WTC11 (cell line): ENCODE results near the gene SETD4. TPM values are rescaled to one million over a fixed set of nuclear protein-coding genes. Genes with fewer than 3 reads are reported as not detected.
A peak's percentile ranks its signal among the peaks of the same experiment; 100 is the strongest.
"Not testable (repeated sequence)": the region's sequence is repeated elsewhere in the genome, so short reads cannot be mapped to it uniquely, and the experiment has no call there.

ENCODE experiments used
- ATAC-seq: fragments of 200-7000 bp; cut with Tn5 transposase; 2 replicates; pipeline ENCODE4 v1.10.0; 2021; ENCODE audit warnings: mild to moderate bottlenecking, moderate library complexity
- CTCF ChIA-PET: fragments of 300-600 bp; sonication (Branson Sonifier 250); formaldehyde crosslinking; loops from one replicate; lab custom pipeline; 2021; ENCODE audit warnings: antibody characterized with exemption; lab: Charles Lee
- POLR2A ChIA-PET: fragments of 350-600 bp; sonication (Branson Sonifier 250); formaldehyde crosslinking; loops from one replicate; lab custom pipeline; 2021; ENCODE audit warnings: antibody characterized with exemption; lab: Charles Lee
- DNase-seq: peaks from one replicate; pipeline ENCODE4 v3.0.0; 2021; ENCODE audit warnings: low spot score
- H3K27ac Mint-ChIP-seq: 2 replicates; pipeline ENCODE4 v1.8.0; 2021; ENCODE audit warnings: mixed read lengths
- H3K27me3 Mint-ChIP-seq: 2 replicates; pipeline ENCODE4 v1.8.0; 2021; ENCODE audit warnings: low read depth, mild to moderate bottlenecking, moderate library complexity, mixed read lengths
- H3K36me3 Mint-ChIP-seq: 2 replicates; pipeline ENCODE4 v1.8.0; 2021; ENCODE audit warnings: mixed read lengths
- H3K4me1 Mint-ChIP-seq: 2 replicates; pipeline ENCODE4 v1.8.0; 2022; ENCODE audit warnings: mixed read lengths
- H3K4me3 Mint-ChIP-seq: 2 replicates; pipeline ENCODE4 v1.8.0; 2021; ENCODE audit warnings: mild to moderate bottlenecking, moderate library complexity, mixed read lengths
- H3K9me3 Mint-ChIP-seq: 2 replicates; pipeline ENCODE4 v1.8.0; 2021; ENCODE audit warnings: mixed read lengths
- CREM ChIP-seq: sonication (generic); formaldehyde crosslinking; IDR thresholded peaks from 2 replicates; pipeline ENCODE4 v1.8.1; 2022; ENCODE audit warnings: mild to moderate bottlenecking, missing genetic modification reagents, moderate library complexity
- CTCF ChIP-seq: fragments of 200-600 bp; IDR thresholded peaks from 2 replicates; pipeline ENCODE4 v1.8.0; 2022; ENCODE audit warnings: antibody characterized with exemption
- EMX1 ChIP-seq: fragments of 250-450 bp; sonication (Bioruptor Pico); IDR thresholded peaks from 2 replicates; pipeline ENCODE4 v1.8.0; 2021; ENCODE audit warnings: mild to moderate bottlenecking
- HMGA2 ChIP-seq: fragments of 250-450 bp; sonication (Bioruptor Pico); IDR thresholded peaks from 2 replicates; pipeline ENCODE4 v1.4.0; 2021; ENCODE audit warnings: mild to moderate bottlenecking, moderate library complexity
- IRF2 ChIP-seq: sonication (generic); formaldehyde crosslinking; IDR thresholded peaks from 2 replicates; pipeline ENCODE4 v1.8.0; 2022; ENCODE audit warnings: low read depth, missing genetic modification reagents, borderline replicate concordance
- NFE2L1 ChIP-seq: sonication (generic); formaldehyde crosslinking; IDR thresholded peaks from 2 replicates; pipeline ENCODE4 v1.8.1; 2023; ENCODE audit warnings: missing genetic modification reagents
- NFYB ChIP-seq: sonication (generic); formaldehyde crosslinking; conservative IDR thresholded peaks from 2 replicates; pipeline ENCODE4 v1.8.0; 2022; ENCODE audit warnings: low read depth, missing genetic modification reagents
- NR1H2 ChIP-seq: sonication (generic); formaldehyde crosslinking; IDR thresholded peaks from 2 replicates; pipeline ENCODE4 v1.9.0; 2021; ENCODE audit warnings: mild to moderate bottlenecking, moderate library complexity, missing genetic modification reagents
- PREB ChIP-seq: sonication (generic); formaldehyde crosslinking; IDR thresholded peaks from 2 replicates; pipeline ENCODE4 v1.8.1; 2022; ENCODE audit warnings: mild to moderate bottlenecking, missing genetic modification reagents, moderate library complexity, borderline replicate concordance
- RELA ChIP-seq: sonication (generic); formaldehyde crosslinking; IDR thresholded peaks from 2 replicates; pipeline ENCODE4 v1.8.1; 2022; ENCODE audit warnings: missing genetic modification reagents, mild to moderate bottlenecking, borderline replicate concordance
- STAT6 ChIP-seq: sonication (generic); formaldehyde crosslinking; conservative IDR thresholded peaks from 2 replicates; pipeline ENCODE4 v1.8.1; 2023; ENCODE audit warnings: mild to moderate bottlenecking, low read depth, missing genetic modification reagents, moderate library complexity
- ZBTB43 ChIP-seq: sonication (generic); formaldehyde crosslinking; IDR thresholded peaks from 2 replicates; pipeline ENCODE4 v1.8.1; 2023; ENCODE audit warnings: mild to moderate bottlenecking, missing genetic modification reagents
- ZNF138 ChIP-seq: sonication (generic); formaldehyde crosslinking; conservative IDR thresholded peaks from 2 replicates; pipeline ENCODE4 v1.8.1; 2022; ENCODE audit warnings: mild to moderate bottlenecking, moderate library complexity, missing genetic modification reagents
- ZNF425 ChIP-seq: fragments of 250-450 bp; sonication (Bioruptor Pico); conservative IDR thresholded peaks from 2 replicates; pipeline ENCODE4 v1.9.0; 2021; ENCODE audit warnings: mild to moderate bottlenecking
- total RNA-seq: library from RNA; stranded (reverse); gene quantifications from 3 replicates; pipeline ENCODE4 v1.2.3, GENCODE V29; 2021

The SETD4 gene
- total RNA-seq, 1 experiment from 2014 or later = 64.8 TPM

- no peak for TF ChIP-seq PREB (CRISPR knock-in tag)
- TF ChIP-seq NFYB (CRISPR knock-in tag) = no peak
- TF ChIP-seq STAT6 = no peak
- no peak for TF ChIP-seq ZBTB43
- TF ChIP-seq NR1H2 (CRISPR knock-in tag) = no peak
- TF ChIP-seq CREM (CRISPR knock-in tag) = no peak
- TF ChIP-seq ZNF425 (CRISPR knock-in tag) = no peak
- no peak for TF ChIP-seq RELA (CRISPR knock-in tag)
These were observed 40.8 kb upstream of the SETD4 start (continued) for GRCh38 chr21:36100971-36101641.

- CTCF ChIA-PET = interaction anchor here (1.1 to 1.4 kb wide), 2 partner anchors 14 to 38 kb away, joined by 3 to 8 read pairs; no protein-coding TSS in a partner anchor
- Mint-ChIP-seq H3K4me3 (peak overlapping the region; percentile 54), H3K9me3 (peaks cover 31% of the 10 kb centered on the region), H3K27ac (peak overlapping the region; percentile 95), H3K4me1 (peaks cover 86% of the 10 kb centered on the region), H3K36me3 (peaks cover 31% of the 10 kb centered on the region)
- DNase-seq, ATAC-seq, H3K27me3 Mint-ChIP-seq, POLR2A ChIA-PET: not testable (repeated sequence)
These were observed 39.4 kb upstream of the SETD4 start for GRCh38 chr21:36099695-36100211.

- ATAC-seq = no peak
- POLR2A ChIA-PET = interaction anchor here (0.6 kb wide), 1 partner anchor 15 kb away, joined by 7 read pairs; no protein-coding TSS in a partner anchor
- no peak for TF ChIP-seq NFE2L1 (CRISPR knock-in tag)
- no peak for TF ChIP-seq IRF2 (CRISPR knock-in tag)
- no peak for TF ChIP-seq CTCF
- TF ChIP-seq RELA (CRISPR knock-in tag) = no peak
- TF ChIP-seq EMX1 (CRISPR knock-in tag) = no peak
- TF ChIP-seq HMGA2 (CRISPR knock-in tag) = no peak
- no peak for TF ChIP-seq CREM (CRISPR knock-in tag)
- no peak for TF ChIP-seq ZNF138
- TF ChIP-seq, all 79 proteins: peak for 0
- Mint-ChIP-seq H3K4me1 (peaks cover 82% of the 10 kb centered on the region), H3K36me3 (peaks cover 33% of the 10 kb centered on the region), H3K27ac (peak overlapping the region; percentile 95), H3K4me3 (peak overlapping the region; percentile 54), H3K9me3 (peaks cover 27% of the 10 kb centered on the region), H3K27me3 (peaks cover under 1% of the 10 kb centered on the region; the same call in 1 of the 2 replicates)
- DNase-seq = no peak
- CTCF ChIA-PET = interaction anchor here (4.4 kb wide), 1 partner anchor 11 kb away, joined by 22 read pairs; no protein-coding TSS in a partner anchor
These were observed 38.7 kb upstream of the SETD4 start for GRCh38 chr21:36099000-36099399.
